GM12801 (cell line): Measurements from ENCODE around the gene CCDC34.

Experiments
- CTCF ChIP-seq: IDR thresholded peaks from one replicate; pipeline ENCODE4 v1.5.1; 2011; ENCODE audit warnings: control low read depth; ENCODE audit not compliant: insufficient read length; ENCODE audit errors: extremely low read depth

The CCDC34 gene

GRCh38 chr11:27384227-27384626 is 21.2 kb upstream of the CCDC34 start:
- TF ChIP-seq CTCF: no peak

DNA sequence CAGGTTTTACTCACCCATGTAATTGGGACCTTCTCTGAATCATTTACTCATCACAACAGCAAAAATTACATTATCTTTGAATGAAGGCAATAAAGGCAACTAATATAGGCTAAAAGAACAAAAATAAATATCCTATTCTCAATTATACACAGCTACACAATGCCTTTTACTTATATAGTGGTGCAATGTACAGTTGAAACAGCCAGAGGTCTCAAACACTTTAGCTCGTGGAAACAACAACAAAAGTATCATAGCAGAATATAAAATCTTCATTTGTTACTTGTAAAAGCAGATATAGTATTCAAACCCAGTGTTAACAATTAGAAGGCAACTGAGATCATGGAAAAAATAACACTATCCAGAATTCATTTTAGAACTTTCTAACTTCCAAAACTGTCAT is 20.6 kb upstream of the CCDC34 start:
- TF ChIP-seq CTCF: no peak

DNA sequence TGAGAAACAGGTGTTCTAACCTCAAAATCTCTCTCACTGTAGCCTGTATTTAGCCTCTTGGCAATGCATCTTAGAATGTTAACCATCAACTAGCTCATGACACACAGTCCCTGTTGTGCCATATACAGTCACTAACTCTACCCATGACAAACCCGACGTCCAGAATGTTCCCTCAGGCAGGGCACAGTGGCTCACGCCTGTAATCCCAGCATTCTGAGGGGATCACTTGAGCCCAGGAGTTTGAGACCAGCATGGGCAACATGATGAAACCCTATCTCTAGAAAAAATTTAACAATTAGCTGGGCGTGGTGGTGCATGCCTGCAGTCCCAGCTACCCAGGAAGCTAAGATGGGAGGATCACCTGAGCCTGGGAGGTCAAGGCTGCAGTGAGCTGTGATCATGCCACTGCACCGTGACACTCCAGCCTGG is 18.2 kb upstream of the CCDC34 start:
- TF ChIP-seq CTCF: no peak

DNA sequence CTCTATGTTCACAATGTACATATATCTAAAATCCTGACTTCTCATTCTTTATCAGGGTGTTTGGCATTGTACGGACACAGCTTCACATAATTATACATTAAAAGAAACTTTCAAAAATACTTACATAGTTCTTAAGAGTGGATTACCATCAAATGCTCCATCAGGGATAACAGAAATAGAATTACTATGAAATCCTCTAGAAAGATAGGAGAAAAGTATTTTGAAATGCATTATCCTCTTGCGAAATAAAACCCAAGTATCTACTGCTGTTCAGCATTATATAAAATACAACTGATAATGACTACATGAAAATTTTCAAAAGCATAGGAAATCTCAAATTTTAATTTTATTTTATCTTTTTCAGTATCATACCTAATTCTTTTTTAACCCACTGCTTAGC is 17.8 kb upstream of the CCDC34 start:
- no peak for TF ChIP-seq CTCF

DNA sequence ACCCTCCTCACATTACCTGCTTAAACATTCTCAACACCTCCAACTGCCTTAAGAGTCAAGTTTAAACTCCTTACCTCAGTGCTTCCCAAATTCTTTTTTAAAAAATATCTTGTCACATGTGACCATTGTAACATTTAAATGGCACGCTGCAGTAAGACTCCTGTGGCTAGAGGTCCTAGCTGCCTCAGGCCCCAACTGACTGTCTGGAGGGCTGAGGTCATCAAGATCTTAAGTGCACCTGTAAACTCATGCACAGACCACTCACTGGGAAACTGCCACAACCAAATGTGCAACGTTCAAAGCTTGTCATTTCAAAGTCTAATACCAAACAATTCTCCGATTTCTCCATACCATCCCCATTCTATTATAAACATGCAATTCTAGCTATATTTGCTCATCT is 16.4 kb upstream of the CCDC34 start:
- no peak for TF ChIP-seq CTCF

DNA sequence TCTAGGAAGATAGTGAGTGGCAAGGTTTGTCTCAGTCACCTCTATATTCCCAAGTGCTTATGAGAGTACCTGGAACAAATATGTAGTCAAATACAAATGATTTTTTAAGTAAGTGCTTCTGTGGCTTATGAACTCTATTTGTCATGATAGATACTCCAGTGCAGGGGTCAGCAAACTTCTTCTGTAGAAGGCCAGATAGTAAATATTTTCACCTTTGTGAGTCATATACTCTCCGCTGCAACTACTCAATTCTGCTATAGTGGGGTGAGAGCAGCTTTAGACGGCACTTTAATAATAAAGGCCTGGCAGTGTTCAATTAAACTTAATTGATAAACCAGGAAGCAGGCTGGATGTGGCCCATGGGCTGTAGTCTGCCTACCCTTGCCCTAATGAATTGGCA is 12.4 kb upstream of the CCDC34 start:
- TF ChIP-seq CTCF: no peak

GRCh38 chr11:27373856-27374602 is 11.0 kb upstream of the CCDC34 start:
- no peak for TF ChIP-seq CTCF
